ENCODE results near the gene LURAP1L. TPM values are rescaled to one million over a fixed set of nuclear protein-coding genes. Genes with fewer than 3 reads are reported as not detected.

The LURAP1L gene
- total RNA-seq, 2 donors from 2014 or later: not detected

Other genes starting within 250 kb of the LURAP1L start
- not detected for gene TYRP1, start 81.6 kb upstream of the LURAP1L start, total RNA-seq